AML-193 (cell line): ENCODE data around the gene JMJD1C.
"Not testable (repeated sequence)": the region's sequence is repeated elsewhere in the genome, so short reads cannot be mapped to it uniquely, and the experiment has no call there.

Experiments used
- DNase-seq, 2 experiments: peaks; one replicate each; lab custom pipeline; 2025; lab: John Stamatoyannopoulos, UW

JMJD1C gene

GRCh38 chr10:63288170-63288569 lies 177.6 kb downstream of the JMJD1C start:
- DNase-seq: no peak

- DNase-seq: no peak
These were observed 179.0 kb downstream of the JMJD1C start for GRCh38 chr10:63286754-63287264.

- DNase-seq: no peak
These were observed 179.4 kb downstream of the JMJD1C start for GRCh38 chr10:63286340-63286739.

- not testable (repeated sequence) for DNase-seq
These were observed 181.9 kb downstream of the JMJD1C start for GRCh38 chr10:63283901-63284300.

GRCh38 chr10:63283093-63283492 lies 182.7 kb downstream of the JMJD1C start:
- no peak for DNase-seq

GRCh38 chr10:63281967-63282366 lies 183.8 kb downstream of the JMJD1C start:
- no peak for DNase-seq

- DNase-seq: no peak
These were observed 185.4 kb downstream of the JMJD1C start for GRCh38 chr10:63280386-63280785.

- no peak for DNase-seq
These were observed 190.7 kb downstream of the JMJD1C start for GRCh38 chr10:63275094-63275493.

- DNase-seq: peak; percentile 77 to 89
These were observed 192.2 kb downstream of the JMJD1C start for GRCh38 chr10:63273577-63273976.

GRCh38 chr10:63268798-63269503 lies 196.8 kb downstream of the JMJD1C start:
- DNase-seq: peak; percentile 94 to 96

- DNase-seq: peak in 1 of 2 experiments; percentile 13
These were observed 197.5 kb downstream of the JMJD1C start for GRCh38 chr10:63268149-63268797.

- DNase-seq: peak; percentile 33 to 41
These were observed 198.2 kb downstream of the JMJD1C start for GRCh38 chr10:63267414-63268148.

- peak in 1 of 2 experiments; percentile 19 for DNase-seq
These were observed 199.1 kb downstream of the JMJD1C start for GRCh38 chr10:63266391-63267316.

- DNase-seq: peak; percentile 18 to 29
These were observed 200.0 kb downstream of the JMJD1C start for GRCh38 chr10:63265683-63266235.

GRCh38 chr10:63265222-63265617 lies 200.6 kb downstream of the JMJD1C start:
- DNase-seq: peak; percentile 47 to 54

GRCh38 chr10:63264617-63265221 lies 201.1 kb downstream of the JMJD1C start:
- DNase-seq: no peak

- DNase-seq: no peak
These were observed 203.2 kb downstream of the JMJD1C start for GRCh38 chr10:63262430-63263073.

- no peak for DNase-seq
These were observed 204.3 kb downstream of the JMJD1C start for GRCh38 chr10:63261496-63261895.

- peak; percentile 80 to 87 for DNase-seq
These were observed 204.9 kb downstream of the JMJD1C start for GRCh38 chr10:63260860-63261251.
